Astrocyte (in vitro differentiated cells and primary cell): ENCODE results near the gene GLP1R.

Experiments
- EZH2 ChIP-seq: IDR thresholded peaks from 2 replicates; pipeline ENCODE4 v1.6.1; 2012; ENCODE audit warnings: mild to moderate bottlenecking, low read length, inconsistent platforms; ENCODE audit not compliant: insufficient read depth
- TF ChIP-seq, protein P1 (sequence below): IDR thresholded peaks from 2 replicates; pipeline ENCODE4 v1.5.1; 2011; ENCODE audit warnings: low read depth, mild to moderate bottlenecking, inconsistent platforms, low read length, moderate library complexity; ENCODE audit not compliant: insufficient read depth

DNA sequence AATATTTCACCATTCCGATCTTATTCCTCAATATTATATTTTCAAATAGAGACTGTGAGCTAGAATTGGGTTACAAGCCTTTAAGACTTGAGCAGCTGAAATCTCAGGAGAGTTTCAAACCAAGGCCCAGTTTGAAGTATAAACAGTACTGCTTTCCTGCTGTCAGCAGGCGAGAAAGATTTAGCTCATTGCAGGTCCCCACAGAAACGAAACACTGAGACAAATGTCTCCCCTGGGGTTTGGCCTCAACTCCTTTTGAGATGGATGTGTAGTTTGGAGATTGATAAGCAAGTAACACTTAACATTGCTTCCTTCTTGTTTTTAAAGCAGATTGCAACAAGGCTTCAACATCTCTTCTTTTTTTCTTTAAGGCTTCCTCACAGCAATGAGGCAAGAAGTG is 22.4 kb upstream of the GLP1R start:
- TF ChIP-seq, protein P1, sequence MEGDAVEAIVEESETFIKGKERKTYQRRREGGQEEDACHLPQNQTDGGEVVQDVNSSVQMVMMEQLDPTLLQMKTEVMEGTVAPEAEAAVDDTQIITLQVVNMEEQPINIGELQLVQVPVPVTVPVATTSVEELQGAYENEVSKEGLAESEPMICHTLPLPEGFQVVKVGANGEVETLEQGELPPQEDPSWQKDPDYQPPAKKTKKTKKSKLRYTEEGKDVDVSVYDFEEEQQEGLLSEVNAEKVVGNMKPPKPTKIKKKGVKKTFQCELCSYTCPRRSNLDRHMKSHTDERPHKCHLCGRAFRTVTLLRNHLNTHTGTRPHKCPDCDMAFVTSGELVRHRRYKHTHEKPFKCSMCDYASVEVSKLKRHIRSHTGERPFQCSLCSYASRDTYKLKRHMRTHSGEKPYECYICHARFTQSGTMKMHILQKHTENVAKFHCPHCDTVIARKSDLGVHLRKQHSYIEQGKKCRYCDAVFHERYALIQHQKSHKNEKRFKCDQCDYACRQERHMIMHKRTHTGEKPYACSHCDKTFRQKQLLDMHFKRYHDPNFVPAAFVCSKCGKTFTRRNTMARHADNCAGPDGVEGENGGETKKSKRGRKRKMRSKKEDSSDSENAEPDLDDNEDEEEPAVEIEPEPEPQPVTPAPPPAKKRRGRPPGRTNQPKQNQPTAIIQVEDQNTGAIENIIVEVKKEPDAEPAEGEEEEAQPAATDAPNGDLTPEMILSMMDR: no peak
- no peak for TF ChIP-seq EZH2
